ENCODE measurements around the gene CD151.

CD151 gene

GRCh38 chr11:832529-833113 is at the start of gene CD151:
Gene CD151 (plus strand): TSS chr11:832952. CDS start chr11:836070, 3,118 bp downstream.
- peak; percentile 61 for DNase-seq

DNA sequence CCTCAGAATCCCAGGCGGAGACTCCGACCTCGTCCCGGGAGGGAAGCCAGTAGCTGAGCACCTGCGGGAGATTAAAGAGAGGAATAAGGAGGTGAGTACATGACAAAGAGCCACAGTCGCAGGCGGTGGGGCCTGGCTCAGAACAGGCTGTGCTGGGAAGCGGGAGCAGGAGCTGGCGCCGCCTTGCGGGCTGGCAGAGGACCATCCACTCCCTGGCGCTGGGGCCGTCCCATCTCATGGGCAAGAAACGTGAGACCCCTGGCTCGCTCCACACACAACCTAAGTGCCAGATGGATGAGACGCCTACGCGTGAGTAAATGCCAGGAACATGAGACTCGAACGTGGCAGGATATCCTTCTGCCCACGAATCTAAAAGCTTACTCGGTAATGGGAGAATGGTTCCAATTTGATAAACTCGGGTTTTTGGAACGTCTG is 49.2 kb upstream of the CD151 start:
- DNase-seq, result peak; percentile 40

- DNase-seq, result no peak
Observed at GRCh38 chr11:786235-787083, 46.3 kb upstream of the CD151 start.

- no peak for DNase-seq
Observed at GRCh38 chr11:787084-787675, 45.6 kb upstream of the CD151 start.

- no peak for DNase-seq
Observed at GRCh38 chr11:788009-788640, 44.6 kb upstream of the CD151 start.

GRCh38 chr11:788953-789940 is 43.5 kb upstream of the CD151 start:
- no peak for DNase-seq

- no peak for DNase-seq
Observed at GRCh38 chr11:789943-790342, 42.8 kb upstream of the CD151 start, which contains the start of gene CEND1. Gene CEND1 (minus strand): TSS chr11:790090. CDS start chr11:788576, 1,514 bp downstream.

- DNase-seq, result peak; percentile 55
Observed at GRCh38 chr11:790721-791564, 41.8 kb upstream of the CD151 start.

- no peak for DNase-seq
Observed at GRCh38 chr11:791658-792534, 40.9 kb upstream of the CD151 start.

GRCh38 chr11:792535-792821 is 40.3 kb upstream of the CD151 start:
- no peak for DNase-seq

GRCh38 chr11:792873-793272 is 39.9 kb upstream of the CD151 start:
- no peak for DNase-seq

- DNase-seq, result no peak
Observed at GRCh38 chr11:793556-793955, 39.2 kb upstream of the CD151 start.

DNA sequence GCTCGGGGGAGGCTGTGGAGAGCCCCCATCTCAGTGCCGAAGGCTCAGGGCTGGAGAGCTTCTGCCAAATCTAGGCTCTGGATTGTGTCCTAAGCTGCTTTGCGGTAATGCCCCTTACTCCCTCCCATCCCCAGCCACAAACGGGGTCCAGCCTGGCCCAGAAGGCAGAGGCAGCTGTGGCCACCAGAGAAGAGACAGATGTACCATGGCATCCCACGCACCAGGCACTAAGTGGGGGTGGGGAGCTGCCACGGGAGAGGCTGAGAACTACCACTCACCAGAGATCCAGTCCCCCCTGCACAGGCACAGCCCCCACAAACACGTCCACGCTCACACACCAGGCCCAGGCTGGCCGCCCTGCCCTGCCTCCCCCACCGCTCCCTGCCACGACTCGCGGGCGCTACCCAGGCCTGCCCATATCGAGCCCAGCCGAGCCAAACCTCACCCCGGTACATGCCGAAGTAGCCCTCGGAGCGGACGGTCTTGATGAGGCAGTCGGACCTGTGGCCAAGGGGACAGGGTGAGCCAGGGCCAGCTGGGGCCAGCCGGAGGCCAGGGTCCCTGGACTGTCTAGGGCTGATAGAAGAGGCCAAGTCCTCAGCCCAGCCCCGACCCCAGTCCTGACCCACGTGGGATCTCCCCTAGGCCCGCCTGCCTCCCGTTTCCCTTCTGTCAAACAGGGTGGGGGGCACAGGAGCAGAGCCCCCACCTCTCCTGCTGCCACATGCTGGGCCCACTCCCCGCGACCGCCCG is 38.6 kb upstream of the CD151 start:
- no peak for DNase-seq

- peak; percentile 51 for DNase-seq
Observed at GRCh38 chr11:794766-795633, 37.8 kb upstream of the CD151 start.

DNA sequence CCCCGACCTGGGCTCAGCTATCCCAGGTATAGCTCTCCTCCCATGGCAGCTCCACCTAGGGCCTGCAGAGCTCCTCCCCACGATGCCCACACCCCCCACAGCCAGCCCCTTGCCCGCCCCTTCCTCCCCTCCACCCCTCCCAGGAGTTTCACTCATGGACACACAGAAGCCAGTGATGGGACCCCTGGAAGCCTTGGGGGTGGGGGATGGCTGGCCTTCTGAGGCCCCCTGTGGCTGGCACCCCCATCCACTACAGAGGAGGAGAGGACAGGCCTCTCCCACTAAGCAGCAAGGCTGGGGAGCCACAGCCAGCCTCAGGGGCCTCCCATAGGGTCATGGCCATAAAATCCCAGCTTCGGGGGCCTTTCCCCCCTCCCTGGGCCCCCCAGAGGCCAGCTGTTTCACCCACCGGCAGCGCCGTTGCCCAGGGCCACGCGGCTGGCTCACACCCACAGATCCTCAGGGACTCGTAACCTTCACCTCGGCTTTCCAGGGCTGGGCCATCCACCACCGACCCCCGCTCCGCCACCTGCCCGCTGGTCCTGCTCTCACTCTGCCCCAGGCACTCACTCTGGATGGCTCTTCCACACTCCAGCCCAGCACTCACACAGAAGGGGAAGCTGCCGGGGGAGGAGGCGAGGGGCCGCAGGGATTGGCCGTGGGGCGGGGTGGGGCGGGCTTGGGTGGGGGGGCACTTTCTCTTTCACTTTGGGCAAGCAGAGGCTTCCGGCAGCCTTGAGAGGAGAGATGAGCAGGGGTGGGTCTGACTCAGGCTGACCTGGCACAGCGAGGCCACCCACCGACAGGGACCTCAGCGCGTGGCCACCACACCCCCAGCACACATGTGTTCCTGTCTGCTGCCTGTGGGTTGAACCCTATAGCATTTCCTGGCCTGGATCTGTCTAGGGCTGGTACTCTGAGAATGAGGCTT is 36.9 kb upstream of the CD151 start:
- peak; percentile 83 for DNase-seq

- no peak for DNase-seq
Observed at GRCh38 chr11:796565-797295, 36.0 kb upstream of the CD151 start.

All from NCI-H226 (cell line).